COLO668 (cell line): ENCODE measurements around the gene SPTBN4.
"Not testable (repeated sequence)": the region's sequence is repeated elsewhere in the genome, so short reads cannot be mapped to it uniquely, and the experiment has no call there.

Experiments
- DNase-seq: peaks from one replicate; lab custom pipeline; 2025; ENCODE audit not compliant: unreplicated experiment; lab: John Stamatoyannopoulos, UW

The SPTBN4 gene

DNA sequence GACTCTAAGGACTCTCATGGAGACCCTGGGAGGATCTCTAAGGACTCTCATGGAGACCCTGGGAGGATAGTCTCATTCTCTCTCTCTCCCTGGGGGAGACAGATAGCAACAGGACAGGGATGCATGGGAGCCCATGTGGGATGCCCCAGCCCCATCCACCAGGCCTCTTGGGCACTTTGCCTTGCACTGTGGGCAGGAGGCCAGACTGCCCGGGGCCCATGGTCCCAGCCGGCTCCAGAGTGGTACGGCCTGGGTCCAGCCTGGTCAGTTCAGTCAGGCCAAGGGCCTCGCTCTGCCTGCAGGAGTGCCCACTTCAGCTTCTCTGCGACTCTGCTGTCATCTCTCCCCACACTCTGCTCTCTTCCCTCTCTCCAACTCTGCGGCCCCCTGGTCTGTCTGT is 61.3 kb downstream of the SPTBN4 start:
- no peak for DNase-seq

DNA sequence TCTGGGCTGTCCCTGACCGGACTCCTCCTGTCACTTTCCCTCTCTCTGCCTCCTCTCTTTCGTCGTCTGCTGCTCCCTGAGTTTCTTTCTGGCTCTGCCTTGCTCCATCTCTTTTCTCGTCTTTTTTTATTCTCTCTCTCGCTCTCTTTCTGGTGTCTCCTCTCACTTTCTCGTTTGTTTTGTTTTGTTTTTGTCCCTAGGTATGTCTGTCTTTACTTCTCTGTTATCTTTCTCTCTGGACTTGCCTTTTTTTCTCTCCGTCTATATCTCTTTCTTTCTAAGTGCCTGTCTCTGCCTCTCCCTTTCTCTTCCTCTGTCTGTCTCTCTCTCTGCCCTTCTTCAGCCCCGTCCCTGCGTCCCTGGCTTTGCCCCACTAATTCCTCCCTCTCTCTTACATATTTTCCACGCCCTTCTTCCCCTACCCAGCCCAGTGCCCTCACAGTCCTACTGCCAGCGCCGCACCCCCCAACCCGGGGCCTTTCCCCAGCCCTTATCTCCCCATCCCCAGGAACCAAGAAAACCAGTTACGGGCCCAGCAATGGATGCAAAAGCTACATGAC is 61.8 kb downstream of the SPTBN4 start:
- no peak for DNase-seq

DNA sequence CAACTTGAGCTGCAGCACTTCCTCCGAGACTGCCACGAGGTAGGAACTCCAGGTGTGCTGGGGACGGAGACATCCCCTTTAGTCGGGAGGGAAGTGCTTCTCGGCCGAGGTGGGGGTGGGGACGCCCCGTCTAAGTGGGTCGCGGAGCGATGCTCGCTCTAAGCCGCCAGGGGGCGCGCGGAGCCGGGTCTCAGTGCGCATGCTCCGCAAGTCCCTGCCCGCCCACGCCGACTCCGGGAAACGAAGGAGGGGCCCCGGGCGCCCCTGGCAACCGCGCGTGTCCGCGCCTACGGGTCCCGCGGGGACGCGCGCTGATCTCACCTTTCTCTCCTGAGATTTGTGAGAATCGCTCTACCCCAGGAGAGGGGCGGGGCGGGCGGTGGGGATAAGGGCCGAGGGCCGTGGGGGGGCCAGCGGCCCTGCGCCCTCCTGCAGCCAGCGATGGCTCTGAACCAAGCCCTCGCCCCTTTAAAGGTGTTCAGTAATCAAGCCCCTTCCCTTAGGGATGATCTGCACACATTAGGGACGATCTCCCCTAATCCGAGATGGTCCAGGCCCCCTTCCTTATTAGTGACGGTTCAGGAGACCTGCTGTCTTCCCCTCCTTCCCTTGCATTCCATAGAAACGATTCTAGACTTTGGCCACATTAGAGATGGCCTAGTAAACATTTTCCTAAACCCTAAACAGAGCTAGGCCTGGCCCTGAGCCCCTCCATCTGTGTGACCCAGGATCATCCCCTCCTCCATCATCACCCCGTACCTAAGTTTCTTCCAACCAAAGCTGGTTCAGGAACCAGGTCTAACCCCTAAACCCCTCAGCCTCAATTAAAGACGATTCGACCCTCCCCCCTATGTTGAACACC is 62.5 kb downstream of the SPTBN4 start:
- peak; percentile 93 for DNase-seq

DNA sequence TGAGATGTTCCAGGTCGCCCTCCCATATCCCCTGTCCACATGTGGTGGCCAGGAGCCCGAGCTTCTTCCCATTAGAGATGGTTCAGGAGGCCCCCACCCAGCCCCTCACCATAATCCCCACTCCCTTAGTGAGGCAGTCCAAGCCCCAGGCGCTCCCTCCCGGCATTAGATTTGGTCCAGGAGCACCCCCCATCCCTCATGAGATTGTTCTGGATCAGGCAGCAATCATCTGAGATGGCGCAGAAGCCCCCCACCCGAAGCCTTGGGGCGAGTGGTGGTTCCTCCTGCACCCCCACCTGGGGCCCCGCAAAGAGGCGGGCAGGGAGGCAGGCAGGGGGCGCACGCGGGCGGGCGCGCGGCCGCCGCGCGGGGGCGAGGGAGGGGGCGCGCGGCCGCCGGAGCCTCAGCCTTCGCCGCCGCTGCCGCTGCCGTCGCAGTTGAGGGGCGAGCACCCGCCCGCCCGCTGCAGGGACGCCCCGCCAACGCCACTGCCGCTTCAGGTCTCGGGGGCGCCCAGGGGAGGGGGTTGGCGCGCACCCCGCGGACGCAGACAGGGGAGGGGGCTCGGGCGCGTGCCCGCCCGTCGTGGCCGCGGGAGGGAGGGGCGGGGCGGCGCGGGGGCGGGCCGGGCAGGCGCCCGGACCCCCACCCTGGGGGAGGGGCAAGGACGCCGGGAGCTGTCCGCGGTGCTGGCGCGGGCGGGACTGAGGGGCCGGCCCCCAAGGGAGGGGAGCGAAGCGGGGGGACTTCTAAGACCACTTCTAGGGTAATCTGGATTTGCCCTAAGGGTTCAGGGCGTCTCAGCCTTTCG is 63.5 kb downstream of the SPTBN4 start:
- DNase-seq, result peak; percentile 45

DNA sequence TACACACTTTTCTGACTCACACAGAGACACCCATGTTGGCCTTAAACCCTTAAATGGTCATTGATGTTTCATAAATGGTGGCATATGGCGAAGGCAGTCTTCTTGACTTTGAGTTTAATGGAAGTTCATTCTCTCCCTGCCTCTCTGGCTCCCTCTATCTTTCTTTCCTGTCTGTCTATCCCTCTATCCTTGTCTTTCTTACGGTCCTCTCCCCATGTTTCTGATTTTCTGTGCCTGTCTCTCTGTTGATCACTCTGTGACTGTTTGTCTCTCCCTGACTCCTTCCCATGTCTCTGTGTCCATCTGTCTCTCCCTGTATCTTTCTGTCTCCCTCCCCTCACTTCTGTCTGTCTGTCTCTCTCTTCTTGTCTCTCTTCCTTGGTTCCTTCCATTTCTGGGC is 66.7 kb downstream of the SPTBN4 start:
- no peak for DNase-seq

DNA sequence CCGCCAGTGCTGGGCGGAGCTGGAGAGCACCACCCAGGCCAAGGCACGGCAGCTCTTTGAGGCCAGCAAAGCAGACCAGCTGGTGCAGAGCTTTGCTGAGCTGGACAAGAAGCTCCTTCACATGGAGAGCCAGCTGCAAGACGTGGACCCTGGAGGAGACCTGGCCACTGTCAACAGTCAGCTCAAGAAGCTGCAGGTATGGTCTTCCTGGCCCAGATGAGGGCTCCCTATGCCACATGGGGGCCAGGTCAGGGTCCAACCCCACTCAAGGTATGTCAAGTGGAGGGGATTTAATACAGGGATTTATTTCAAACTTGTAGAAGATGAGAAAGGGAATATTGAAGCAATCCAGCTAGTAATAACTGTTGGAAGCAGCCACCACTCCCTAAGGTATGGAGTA is 67.3 kb downstream of the SPTBN4 start:
- no peak for DNase-seq

DNA sequence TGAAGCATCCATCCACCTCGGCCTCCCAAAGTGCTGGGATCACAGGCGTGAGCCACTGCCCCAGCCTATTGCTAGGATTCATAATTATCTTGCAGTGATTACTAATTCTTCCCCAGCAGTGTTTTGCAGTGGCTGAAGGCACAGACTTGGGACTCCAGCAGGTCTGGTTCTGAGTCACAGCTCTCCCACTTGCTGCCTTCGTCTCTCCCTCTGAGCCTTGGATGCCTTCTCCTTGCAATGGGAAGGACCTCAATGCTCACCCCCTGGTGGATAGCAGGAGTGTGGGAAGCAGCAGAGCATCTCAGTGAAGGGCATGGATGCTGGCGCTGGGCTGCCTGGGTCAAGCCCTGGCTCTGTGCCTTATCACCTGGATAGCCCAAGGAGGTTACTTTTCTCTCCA is 72.3 kb downstream of the SPTBN4 start:
- DNase-seq, result no peak

DNA sequence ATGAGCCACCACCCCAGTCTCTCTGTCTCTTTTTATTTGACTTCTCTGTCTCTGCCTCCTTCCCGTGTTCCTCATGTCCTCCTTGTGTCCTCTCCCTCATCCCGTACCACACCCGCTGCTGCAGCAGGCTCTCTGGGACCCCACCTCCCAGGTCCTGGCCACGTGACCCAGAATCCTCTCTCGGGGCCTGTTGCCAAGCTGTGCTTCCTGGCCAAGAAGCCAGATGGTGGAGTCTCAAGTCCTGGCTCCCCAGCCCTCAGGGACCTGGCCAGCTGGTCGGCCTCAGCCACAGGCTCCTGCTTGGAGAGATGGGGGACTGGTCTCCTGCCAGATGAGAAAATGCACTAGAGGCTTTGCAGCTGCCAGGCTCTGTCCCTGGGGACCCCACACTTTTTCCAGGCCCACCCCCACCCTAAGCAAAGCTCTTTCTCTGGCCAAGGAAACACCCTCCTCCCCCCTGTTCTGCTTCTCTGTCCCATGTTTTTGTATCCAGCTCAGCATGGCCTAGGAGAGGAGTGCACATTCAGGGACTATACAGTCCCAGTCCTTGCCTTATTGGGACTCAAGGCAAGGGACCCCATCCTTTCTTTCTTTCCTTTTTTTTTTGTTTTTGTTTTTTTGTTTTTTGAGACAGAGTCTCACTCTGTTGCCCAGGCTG is 75.5 kb downstream of the SPTBN4 start:
- no peak for DNase-seq

DNA sequence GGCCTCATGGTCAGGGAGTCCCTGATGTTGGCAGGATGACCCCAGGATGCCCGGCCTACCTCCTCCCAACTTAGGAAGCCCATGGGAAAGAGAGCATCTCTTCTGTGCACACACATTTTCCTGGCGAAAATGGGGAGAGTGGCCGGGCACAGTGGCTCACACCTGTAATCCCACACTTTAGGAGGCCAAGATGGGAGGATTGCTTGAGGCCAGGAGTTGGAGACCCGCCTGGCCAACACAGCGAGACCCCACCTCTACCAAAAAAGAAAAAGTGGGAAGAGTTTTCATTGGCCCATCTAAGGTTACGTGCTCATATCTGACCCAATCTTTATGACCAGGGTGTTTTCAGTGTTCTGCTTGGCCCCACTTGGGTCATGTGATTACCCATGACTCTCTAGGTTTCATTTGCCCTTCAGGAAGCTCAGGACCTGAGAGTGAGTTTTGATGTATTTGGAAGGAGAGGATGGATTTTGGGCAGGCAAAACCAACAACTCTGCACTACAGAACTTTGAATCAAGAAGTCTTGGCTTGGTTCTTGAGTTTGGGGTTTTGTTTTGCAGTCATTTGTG is 76.3 kb downstream of the SPTBN4 start:
- no peak for DNase-seq

DNA sequence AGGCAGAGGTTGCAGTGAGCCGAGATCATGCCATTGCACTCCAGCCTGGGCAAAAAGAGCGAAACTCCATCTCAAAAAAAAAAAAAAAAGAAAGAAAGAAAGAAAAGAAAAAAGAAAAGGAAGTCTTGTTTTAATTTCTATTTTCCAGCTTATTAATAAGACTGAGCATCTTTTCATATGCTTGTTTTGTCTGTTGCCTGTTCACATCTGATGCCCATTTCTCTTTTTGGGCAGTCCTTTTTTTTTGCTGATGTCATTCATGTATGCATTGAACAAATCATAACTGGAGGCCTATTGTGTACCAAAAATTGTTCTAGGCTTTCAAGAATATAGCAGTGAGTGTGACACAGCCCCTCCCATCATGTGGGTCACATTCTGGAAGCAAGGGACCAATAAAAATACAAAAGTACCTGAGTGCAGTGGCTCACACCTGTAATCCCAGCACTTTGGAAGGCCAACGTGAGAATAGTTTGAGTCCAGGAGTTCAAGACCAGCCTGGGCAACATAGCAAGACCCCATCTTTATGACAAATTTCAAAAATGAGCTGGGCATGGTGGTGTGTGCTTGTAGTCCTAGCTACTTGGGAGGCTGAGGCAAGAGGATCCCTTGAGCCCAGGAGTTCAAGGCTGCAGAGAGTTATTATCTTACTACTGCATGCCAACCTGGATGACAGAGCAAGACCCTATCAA is 79.5 kb downstream of the SPTBN4 start:
- DNase-seq, result not testable (repeated sequence)

DNA sequence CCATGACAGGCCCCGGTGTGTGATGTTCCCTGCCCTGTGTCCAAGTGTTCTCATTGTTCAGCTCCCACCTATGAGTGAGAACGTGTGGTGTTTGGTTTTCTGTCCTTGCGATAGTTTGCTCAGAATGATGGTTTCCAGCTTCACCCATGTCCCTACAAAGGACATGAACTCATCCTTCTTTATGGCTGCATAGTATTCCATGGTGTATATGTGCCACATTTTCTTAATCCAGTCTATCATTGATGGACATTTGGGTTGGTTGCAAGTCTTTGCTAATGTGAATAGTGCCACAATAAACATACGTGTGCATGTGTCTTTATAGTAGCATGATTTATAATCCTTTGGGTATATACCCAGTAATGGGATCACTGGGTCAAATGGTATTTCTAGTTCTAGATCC is 80.4 kb downstream of the SPTBN4 start:
- not testable (repeated sequence) for DNase-seq

DNA sequence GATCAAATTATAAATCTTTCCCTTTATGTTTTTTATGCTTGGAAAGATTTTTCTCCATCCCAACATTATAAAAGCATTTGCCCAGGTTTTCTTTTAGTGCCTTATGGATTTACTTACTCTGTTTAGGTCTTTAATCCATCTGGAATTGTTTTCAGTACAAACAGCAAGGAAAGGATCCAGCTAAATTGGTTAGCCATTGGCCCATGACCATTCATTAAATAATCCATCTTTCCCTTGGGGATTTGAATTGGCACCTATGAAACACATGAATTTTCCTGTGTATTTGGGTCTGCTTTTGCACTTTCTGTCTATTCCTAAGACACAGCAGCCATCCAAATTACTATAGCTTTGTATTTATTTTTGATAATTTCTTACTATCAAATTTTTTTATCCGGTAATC is 81.0 kb downstream of the SPTBN4 start:
- DNase-seq, result no peak

DNA sequence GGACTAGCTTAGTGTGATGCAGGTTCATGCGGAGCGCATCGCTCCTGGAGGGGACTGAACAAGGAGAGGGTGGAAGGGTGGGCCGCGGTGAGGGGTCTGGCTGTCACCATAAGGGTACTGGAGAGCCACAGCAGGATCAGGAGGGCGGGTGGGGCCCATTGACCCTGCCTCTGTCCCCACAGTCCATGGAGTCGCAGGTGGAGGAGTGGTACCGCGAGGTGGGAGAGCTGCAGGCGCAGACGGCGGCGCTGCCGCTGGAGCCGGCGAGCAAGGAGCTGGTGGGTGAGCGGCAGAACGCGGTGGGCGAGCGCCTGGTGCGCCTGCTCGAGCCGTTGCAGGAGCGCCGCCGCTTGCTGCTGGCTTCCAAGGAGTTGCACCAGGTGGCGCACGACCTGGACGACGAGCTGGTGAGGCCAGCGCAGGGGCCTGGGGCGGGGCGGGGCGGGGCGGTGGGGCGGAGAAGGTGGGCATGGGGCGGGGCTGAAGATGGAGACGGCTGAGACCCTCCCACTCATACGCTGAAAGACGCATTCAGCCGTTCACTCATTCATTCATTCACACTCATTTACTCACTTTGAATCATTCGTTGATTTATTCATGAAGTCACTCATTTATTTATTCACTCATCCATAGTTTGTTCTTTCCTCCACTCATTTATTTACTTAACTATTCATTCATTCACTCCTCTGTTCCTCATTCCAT is 82.4 kb downstream of the SPTBN4 start:
- peak; percentile 13 for DNase-seq

DNA sequence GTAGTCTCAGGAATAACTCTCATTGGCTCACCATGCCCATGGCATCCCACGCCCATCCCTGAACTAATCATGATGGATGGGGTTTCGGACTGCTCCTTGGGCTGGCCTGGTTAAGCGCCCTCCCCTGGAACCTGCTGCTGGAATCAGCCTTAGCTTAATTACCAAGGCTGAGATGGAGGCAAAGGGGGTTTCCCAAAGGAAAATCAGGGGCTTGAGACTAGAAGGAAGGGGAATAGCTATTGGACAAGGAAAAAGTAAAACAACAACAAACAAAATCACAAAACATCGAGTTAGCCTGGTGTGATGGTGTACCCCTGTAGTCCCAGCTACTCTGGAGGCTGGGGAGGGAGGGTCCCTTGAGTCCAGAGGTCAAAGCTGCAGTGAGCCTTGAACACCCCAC is 84.2 kb downstream of the SPTBN4 start:
- no peak for DNase-seq

DNA sequence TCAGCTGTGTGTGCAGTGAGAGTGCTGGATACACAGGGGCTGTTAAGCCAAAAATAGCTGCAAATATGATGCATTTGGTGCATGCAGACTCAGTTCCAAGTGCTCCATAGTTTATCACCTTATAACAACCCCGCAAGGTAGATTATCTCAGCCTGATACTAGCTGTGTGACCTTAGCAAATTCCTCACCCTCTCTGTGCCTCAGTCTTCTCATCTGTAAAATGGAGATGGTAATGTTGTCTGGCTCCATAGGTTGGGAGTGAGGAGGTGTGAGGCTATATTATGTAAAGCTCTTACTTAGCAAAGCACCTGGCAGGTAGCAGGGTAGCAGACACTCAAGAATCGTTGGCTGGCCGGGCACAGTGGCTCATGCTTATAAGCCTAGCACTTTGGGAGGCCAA is 86.0 kb downstream of the SPTBN4 start:
- DNase-seq, result no peak

DNA sequence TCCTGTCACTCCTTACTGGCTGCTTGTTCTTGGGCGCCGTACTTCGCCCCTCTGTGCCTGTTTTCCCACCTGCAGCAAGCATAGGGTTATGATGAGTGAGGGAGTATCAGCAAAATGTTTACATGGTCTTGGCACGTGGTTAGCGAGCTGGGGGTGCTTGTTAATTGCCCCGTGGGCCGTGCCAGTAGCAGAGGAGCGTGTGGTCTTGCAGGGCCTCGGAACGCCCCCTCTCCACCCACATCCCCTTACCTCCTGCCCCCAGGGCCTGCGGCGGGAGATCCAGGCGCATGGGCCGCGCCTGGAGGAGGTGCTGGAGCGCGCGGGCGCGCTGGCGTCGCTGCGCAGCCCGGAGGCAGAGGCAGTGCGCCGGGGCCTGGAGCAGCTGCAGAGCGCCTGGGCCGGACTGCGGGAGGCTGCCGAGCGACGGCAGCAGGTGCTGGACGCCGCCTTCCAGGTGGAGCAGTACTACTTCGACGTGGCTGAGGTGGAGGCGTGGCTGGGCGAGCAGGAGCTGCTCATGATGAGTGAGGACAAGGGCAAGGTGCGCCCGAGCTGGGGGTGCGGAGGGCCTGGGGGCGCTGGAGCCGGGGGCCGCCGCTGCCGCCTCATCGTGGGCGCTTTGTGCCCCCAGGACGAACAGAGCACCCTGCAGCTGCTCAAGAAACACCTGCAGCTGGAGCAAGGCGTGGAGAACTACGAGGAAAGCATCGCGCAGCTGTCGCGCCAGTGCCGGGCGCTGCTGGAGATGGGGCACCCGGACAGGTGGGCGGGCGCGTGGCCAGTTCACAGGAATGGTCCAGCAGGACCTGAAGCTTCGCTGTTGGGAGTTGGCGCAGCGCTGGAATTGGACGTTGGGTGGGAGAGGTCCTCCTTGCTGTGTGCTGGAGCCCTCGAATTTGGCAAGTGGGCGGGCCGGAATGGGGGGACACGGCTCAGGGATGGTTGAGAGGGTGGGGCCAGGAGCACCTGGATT is 87.4 kb downstream of the SPTBN4 start:
- DNase-seq, result no peak

DNA sequence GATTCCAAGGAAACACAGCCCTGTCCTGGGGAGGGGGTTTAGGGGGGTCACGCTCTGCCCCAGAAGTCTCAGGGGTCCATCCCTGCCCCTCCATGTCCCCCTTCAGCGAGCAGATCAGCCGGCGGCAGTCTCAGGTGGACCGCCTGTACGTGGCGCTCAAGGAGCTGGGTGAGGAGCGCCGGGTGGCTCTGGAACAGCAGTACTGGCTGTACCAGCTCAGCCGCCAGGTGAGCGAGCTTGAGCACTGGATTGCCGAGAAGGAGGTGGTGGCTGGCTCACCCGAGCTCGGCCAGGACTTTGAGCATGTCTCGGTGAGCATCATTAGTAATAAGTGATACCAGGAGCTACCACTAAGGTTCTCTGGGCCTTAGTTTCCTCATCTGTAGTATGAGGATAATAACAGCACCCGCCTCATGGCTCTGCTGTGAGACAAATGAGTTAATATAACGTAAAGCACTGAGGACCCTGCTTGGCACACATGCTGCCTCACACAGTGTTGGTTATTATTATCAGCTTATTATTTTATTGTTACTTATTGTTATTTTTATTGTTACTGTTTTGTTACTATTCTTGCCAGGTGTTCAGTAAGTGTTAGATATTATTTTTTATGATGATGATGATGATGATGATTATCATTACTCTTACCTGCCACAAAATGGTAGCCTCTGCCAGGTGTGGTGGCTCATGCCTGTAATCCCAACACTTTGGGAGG is 89.3 kb downstream of the SPTBN4 start:
- DNase-seq, result no peak

DNA sequence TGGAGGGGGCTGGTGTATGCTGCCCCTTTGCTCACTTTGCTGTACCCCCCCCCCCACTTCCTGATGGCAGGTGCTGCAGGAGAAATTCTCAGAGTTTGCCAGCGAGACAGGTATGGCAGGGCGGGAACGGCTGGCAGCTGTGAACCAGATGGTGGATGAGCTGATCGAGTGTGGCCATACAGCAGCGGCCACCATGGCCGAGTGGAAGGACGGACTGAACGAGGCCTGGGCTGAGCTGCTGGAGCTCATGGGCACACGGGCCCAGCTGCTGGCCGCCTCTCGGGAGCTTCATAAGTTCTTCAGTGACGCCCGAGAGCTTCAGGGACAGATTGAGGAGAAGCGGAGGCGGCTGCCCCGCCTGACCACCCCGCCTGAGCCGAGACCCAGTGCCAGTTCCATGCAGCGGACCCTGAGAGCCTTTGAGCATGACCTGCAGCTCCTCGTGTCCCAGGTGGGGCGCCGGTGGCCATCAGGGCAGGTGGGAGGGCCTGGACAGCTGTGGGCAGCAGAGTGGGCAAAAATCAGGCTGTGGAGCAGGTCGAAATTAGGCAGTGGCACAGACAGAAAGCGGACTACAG is 90.2 kb downstream of the SPTBN4 start:
- no peak for DNase-seq
